Measurements from ENCODE around the gene PRSS21.

DNA sequence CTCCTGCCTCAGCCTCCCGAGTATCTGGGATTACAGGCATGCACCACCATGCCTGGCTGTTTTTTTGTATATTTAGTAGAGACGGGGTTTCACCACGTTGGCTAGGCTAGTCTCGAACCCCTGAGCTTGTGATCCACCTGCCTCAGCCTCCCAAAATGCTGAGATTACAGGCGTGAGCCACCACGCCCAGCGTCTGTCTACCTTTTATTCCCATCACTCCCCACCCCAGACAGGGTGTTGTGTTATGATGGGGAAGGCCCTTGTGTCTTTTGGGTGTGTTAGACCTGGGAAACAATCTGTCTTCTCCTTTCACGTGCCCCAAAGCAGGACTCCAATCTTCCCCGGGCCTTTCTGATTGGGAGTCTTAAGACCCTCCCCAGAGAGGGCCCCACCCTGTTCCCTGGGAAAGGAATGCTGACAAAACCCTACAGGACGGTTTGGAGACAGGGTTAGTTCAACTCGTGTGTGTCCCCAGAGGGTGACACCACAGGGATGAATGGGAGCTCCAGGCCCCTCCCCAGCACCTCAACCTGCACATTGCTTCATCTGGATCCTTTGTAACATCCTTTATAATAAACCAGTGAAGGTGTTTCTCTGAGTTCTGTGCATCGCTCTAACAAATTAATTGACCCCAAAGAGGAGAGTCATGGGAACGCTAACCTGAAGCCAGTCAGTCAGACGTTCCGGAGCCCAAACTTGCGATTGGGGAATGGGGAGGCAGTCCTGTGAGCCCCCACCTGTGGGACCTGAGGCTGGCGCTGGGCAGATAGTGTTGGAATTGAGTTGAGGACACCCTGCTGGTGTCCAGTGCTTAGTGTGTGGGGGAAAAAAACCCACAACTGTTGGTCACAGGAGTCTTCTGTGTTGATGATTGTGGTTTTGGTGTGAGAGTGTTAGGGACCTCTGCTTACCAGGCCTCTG, 36.8 kb upstream of the PRSS21 start:
- no peak for TF ChIP-seq CTCF (tag by site-specific recombination; IDR thresholded peaks at IDR 0.05)
- TF ChIP-seq REPIN1 (tag by site-specific recombination; IDR thresholded peaks at IDR 0.05; ENCODE audit: low read depth): no peak
- no peak for TF ChIP-seq YY1 (tag by site-specific recombination; IDR thresholded peaks at IDR 0.05)
- TF ChIP-seq ZNF629 (tag by site-specific recombination; IDR thresholded peaks at IDR 0.05): no peak
- no peak for TF ChIP-seq SP2 (tag by site-specific recombination; IDR thresholded peaks at IDR 0.05)
- no peak for TF ChIP-seq ZNF623 (tag by site-specific recombination; IDR thresholded peaks at IDR 0.05)
- no peak for TF ChIP-seq ZNF518A (tag by site-specific recombination; conservative IDR thresholded peaks at IDR 0.05; ENCODE audit: low read depth)
- no peak for TF ChIP-seq PBX3 (CRISPR knock-in tag; IDR thresholded peaks at IDR 0.05)
- no peak for TF ChIP-seq ZNF791 (tag by site-specific recombination; IDR thresholded peaks at IDR 0.05)
- TF ChIP-seq ZNF561 (tag by site-specific recombination; IDR thresholded peaks at IDR 0.05; ENCODE audit: borderline replicate concordance): no peak
- no peak for TF ChIP-seq ZNF274 (IDR thresholded peaks at IDR 0.05; ENCODE audit: low read length)
- TF ChIP-seq ZNF274 (tag by site-specific recombination; IDR thresholded peaks at IDR 0.05; ENCODE audit: borderline replicate concordance): no peak
- TF ChIP-seq OSR2 (tag by site-specific recombination; IDR thresholded peaks at IDR 0.05): no peak
